ENCODE results near the gene FNBP1.
A peak's percentile ranks its signal among the peaks of the same experiment; 100 is the strongest.

The FNBP1 gene

GRCh38 chr9:129868872-129869486 is 174.0 kb downstream of the FNBP1 start:
- Histone ChIP-seq H3K4me2 (ENCODE audit: low read depth, low read length, poor library complexity, severe bottlenecking) (no peak overlapping the region), H3K27me3 (ENCODE audit: insufficient read depth, low read length, poor library complexity, severe bottlenecking) (no peaks in the 10 kb centered on the region), H3K9me3 (ENCODE audit: insufficient read depth, low read depth, low read length) (no peaks in the 10 kb centered on the region), H3K36me3 (ENCODE audit: insufficient read depth, low read length) (no peaks in the 10 kb centered on the region), H3K9ac (ENCODE audit: low read depth, low read length, poor library complexity, severe bottlenecking) (no peak overlapping the region), H3K4me1 (ENCODE audit: insufficient read depth, low read length, poor library complexity, severe bottlenecking) (peaks cover 29% of the 10 kb centered on the region), H4K20me1 (ENCODE audit: insufficient read depth, low read length, poor library complexity, severe bottlenecking) (no peaks in the 10 kb centered on the region), H2AFZ (ENCODE audit: low read length) (no peak overlapping the region), H3K9me2 (replicated peaks; ENCODE audit: low read depth, low read length) (no peaks in the 10 kb centered on the region), H3K79me2 (ENCODE audit: insufficient read depth, low read length) (no peaks in the 10 kb centered on the region), H3K4me3 (ENCODE audit: low read length, poor library complexity, severe bottlenecking) (no peak overlapping the region), H3F3A (ENCODE audit: low read depth) (no peaks in the 10 kb centered on the region)
- TF ChIP-seq EZH2phosphoT487 (IDR thresholded peaks at IDR 0.05; ENCODE audit: borderline replicate concordance) (no peak), CTCF (conservative IDR thresholded peaks at IDR 0.05; ENCODE audit: low read length) (no peak)

- Histone ChIP-seq H2AFZ (ENCODE audit: low read length) (no peak overlapping the region), H3K4me1 (ENCODE audit: insufficient read depth, low read length, poor library complexity, severe bottlenecking) (peaks cover 37% of the 10 kb centered on the region), H3F3A (ENCODE audit: low read depth) (no peaks in the 10 kb centered on the region), H3K9me2 (replicated peaks; ENCODE audit: low read depth, low read length) (no peaks in the 10 kb centered on the region), H3K9me3 (ENCODE audit: insufficient read depth, low read depth, low read length) (no peaks in the 10 kb centered on the region), H3K9ac (ENCODE audit: low read depth, low read length, poor library complexity, severe bottlenecking) (no peak overlapping the region), H3K27me3 (ENCODE audit: insufficient read depth, low read length, poor library complexity, severe bottlenecking) (no peaks in the 10 kb centered on the region), H3K79me2 (ENCODE audit: insufficient read depth, low read length) (no peaks in the 10 kb centered on the region), H4K20me1 (ENCODE audit: insufficient read depth, low read length, poor library complexity, severe bottlenecking) (no peaks in the 10 kb centered on the region), H3K4me3 (ENCODE audit: low read length, poor library complexity, severe bottlenecking) (no peak overlapping the region), H3K4me2 (ENCODE audit: low read depth, low read length, poor library complexity, severe bottlenecking) (no peak overlapping the region), H3K36me3 (ENCODE audit: insufficient read depth, low read length) (no peaks in the 10 kb centered on the region)
- no peak for TF ChIP-seq CTCF (conservative IDR thresholded peaks at IDR 0.05; ENCODE audit: low read length)
- TF ChIP-seq EZH2phosphoT487 (IDR thresholded peaks at IDR 0.05; ENCODE audit: borderline replicate concordance): no peak
Observed at GRCh38 chr9:129868023-129868871, 174.7 kb downstream of the FNBP1 start.

- no peaks in the 10 kb centered on the region for H3K9me3 ChIP-seq (ENCODE audit: insufficient read depth, low read depth, low read length)
- H3F3A ChIP-seq (ENCODE audit: low read depth): no peaks in the 10 kb centered on the region
- H2AFZ ChIP-seq (ENCODE audit: low read length): no peak overlapping the region
- no peaks in the 10 kb centered on the region for H3K9me2 ChIP-seq (replicated peaks; ENCODE audit: low read depth, low read length)
- no peak for TF ChIP-seq EZH2phosphoT487 (IDR thresholded peaks at IDR 0.05; ENCODE audit: borderline replicate concordance)
- TF ChIP-seq CTCF (conservative IDR thresholded peaks at IDR 0.05; ENCODE audit: low read length): peak; percentile 36; the same call in 1 of the 2 replicates
- no peaks in the 10 kb centered on the region for H3K36me3 ChIP-seq (ENCODE audit: insufficient read depth, low read length)
- no peaks in the 10 kb centered on the region for H3K27me3 ChIP-seq (ENCODE audit: insufficient read depth, low read length, poor library complexity, severe bottlenecking)
- no peak overlapping the region for H3K4me2 ChIP-seq (ENCODE audit: low read depth, low read length, poor library complexity, severe bottlenecking)
- H3K4me1 ChIP-seq (ENCODE audit: insufficient read depth, low read length, poor library complexity, severe bottlenecking): peaks cover 37% of the 10 kb centered on the region
- no peak overlapping the region for H3K4me3 ChIP-seq (ENCODE audit: low read length, poor library complexity, severe bottlenecking)
- peak overlapping the region; percentile 39 for H3K9ac ChIP-seq (ENCODE audit: low read depth, low read length, poor library complexity, severe bottlenecking)
- H4K20me1 ChIP-seq (ENCODE audit: insufficient read depth, low read length, poor library complexity, severe bottlenecking): no peaks in the 10 kb centered on the region
- H3K79me2 ChIP-seq (ENCODE audit: insufficient read depth, low read length): no peaks in the 10 kb centered on the region
Observed at GRCh38 chr9:129867136-129868022, 175.6 kb downstream of the FNBP1 start.

Data from Loucy (cell line).